ENCODE measurements around the gene C11orf54.
"Not testable (repeated sequence)": the region's sequence is repeated elsewhere in the genome, so short reads cannot be mapped to it uniquely, and the experiment has no call there.

The C11orf54 gene

GRCh38 chr11:93773601-93774200, 32.2 kb downstream of the C11orf54 start:
- H3K27ac ChIP-seq (ENCODE audit: low read depth, low read length, poor library complexity, severe bottlenecking), result no peak overlapping the region
- TF ChIP-seq EZH2 (IDR thresholded peaks at IDR 0.05; ENCODE audit: borderline replicate concordance, low read length) (no peak), CTCF (IDR thresholded peaks at IDR 0.05; ENCODE audit: low read length) (no peak)
- no peak overlapping the region for H3K4me2 ChIP-seq (ENCODE audit: low read length)
- no peak overlapping the region for H3K9ac ChIP-seq (ENCODE audit: low read length)
- no peak overlapping the region for H2AFZ ChIP-seq (ENCODE audit: low read length)
- H3K79me2 ChIP-seq (ENCODE audit: insufficient read depth, low read length), result no peaks in the 10 kb centered on the region
- H3K36me3 ChIP-seq (ENCODE audit: insufficient read depth, low read length), result no peaks in the 10 kb centered on the region
- H3K27me3 ChIP-seq (ENCODE audit: insufficient read depth, low read length), result no peaks in the 10 kb centered on the region
- H3K4me1 ChIP-seq (ENCODE audit: insufficient read depth, low read length, severe bottlenecking), result no peaks in the 10 kb centered on the region
- H3K4me3 ChIP-seq (ENCODE audit: low read depth, low read length, poor library complexity, severe bottlenecking), result no peak overlapping the region
- H3K9me3 ChIP-seq (ENCODE audit: low read length), result peaks cover 8% of the 10 kb centered on the region
- no peaks in the 10 kb centered on the region for H4K20me1 ChIP-seq (ENCODE audit: insufficient read depth, low read length)
- H3K9me2 ChIP-seq (ENCODE audit: low read depth, low read length), result no peaks in the 10 kb centered on the region
- H3F3A ChIP-seq (ENCODE audit: insufficient read depth, low read length), result no peaks in the 10 kb centered on the region

- H3K4me2 ChIP-seq (ENCODE audit: low read length); H3K79me2 ChIP-seq (ENCODE audit: insufficient read depth, low read length); H3K27me3 ChIP-seq (ENCODE audit: insufficient read depth, low read length); H4K20me1 ChIP-seq (ENCODE audit: insufficient read depth, low read length); H3F3A ChIP-seq (ENCODE audit: insufficient read depth, low read length); H3K9me2 ChIP-seq (ENCODE audit: low read depth, low read length); H3K4me3 ChIP-seq (ENCODE audit: low read depth, low read length, poor library complexity, severe bottlenecking); H3K9me3 ChIP-seq (ENCODE audit: low read length); H3K27ac ChIP-seq (ENCODE audit: low read depth, low read length, poor library complexity, severe bottlenecking); H3K4me1 ChIP-seq (ENCODE audit: insufficient read depth, low read length, severe bottlenecking); H2AFZ ChIP-seq (ENCODE audit: low read length); H3K36me3 ChIP-seq (ENCODE audit: insufficient read depth, low read length); H3K9ac ChIP-seq (ENCODE audit: low read length): not testable (repeated sequence)
Measured at GRCh38 chr11:93774560-93774959, 33.1 kb downstream of the C11orf54 start.

GRCh38 chr11:93775289-93775688, 33.8 kb downstream of the C11orf54 start:
- Histone ChIP-seq H3K4me1 (ENCODE audit: insufficient read depth, low read length, severe bottlenecking) (no peaks in the 10 kb centered on the region), H3K27ac (ENCODE audit: low read depth, low read length, poor library complexity, severe bottlenecking) (no peak overlapping the region), H3F3A (ENCODE audit: insufficient read depth, low read length) (no peaks in the 10 kb centered on the region), H3K9me2 (ENCODE audit: low read depth, low read length) (no peaks in the 10 kb centered on the region), H3K79me2 (ENCODE audit: insufficient read depth, low read length) (no peaks in the 10 kb centered on the region), H3K9me3 (ENCODE audit: low read length) (peaks cover 8% of the 10 kb centered on the region), H3K4me3 (ENCODE audit: low read depth, low read length, poor library complexity, severe bottlenecking) (no peak overlapping the region), H3K4me2 (ENCODE audit: low read length) (no peak overlapping the region), H2AFZ (ENCODE audit: low read length) (no peak overlapping the region), H3K9ac (ENCODE audit: low read length) (no peak overlapping the region), H3K27me3 (ENCODE audit: insufficient read depth, low read length) (no peaks in the 10 kb centered on the region), H4K20me1 (ENCODE audit: insufficient read depth, low read length) (no peaks in the 10 kb centered on the region), H3K36me3 (ENCODE audit: insufficient read depth, low read length) (no peaks in the 10 kb centered on the region)
- TF ChIP-seq CTCF (IDR thresholded peaks at IDR 0.05; ENCODE audit: low read length) (peak; percentile 59), EZH2 (IDR thresholded peaks at IDR 0.05; ENCODE audit: borderline replicate concordance, low read length) (no peak)

GRCh38 chr11:93783362-93783761, 41.9 kb downstream of the C11orf54 start:
- Histone ChIP-seq H3K79me2 (ENCODE audit: insufficient read depth, low read length) (peaks cover 37% of the 10 kb centered on the region), H3F3A (ENCODE audit: insufficient read depth, low read length) (no peaks in the 10 kb centered on the region), H3K9ac (ENCODE audit: low read length) (peak overlapping the region; percentile 98), H3K4me1 (ENCODE audit: insufficient read depth, low read length, severe bottlenecking) (peaks cover 34% of the 10 kb centered on the region), H3K9me3 (ENCODE audit: low read length) (no peaks in the 10 kb centered on the region), H2AFZ (ENCODE audit: low read length) (no peak overlapping the region), H3K36me3 (ENCODE audit: insufficient read depth, low read length) (peaks cover 14% of the 10 kb centered on the region; the same call in 1 of the 2 replicates), H3K4me3 (ENCODE audit: low read depth, low read length, poor library complexity, severe bottlenecking) (peak overlapping the region; percentile 99), H3K27me3 (ENCODE audit: insufficient read depth, low read length) (no peaks in the 10 kb centered on the region), H3K9me2 (ENCODE audit: low read depth, low read length) (no peaks in the 10 kb centered on the region), H3K4me2 (ENCODE audit: low read length) (peak overlapping the region; percentile 78), H4K20me1 (ENCODE audit: insufficient read depth, low read length) (0 out of 2 replicates have a peak, but pooled peaks cover 2% of the 10 kb centered on the region), H3K27ac (ENCODE audit: low read depth, low read length, poor library complexity, severe bottlenecking) (no peak overlapping the region)
- no peak for TF ChIP-seq EZH2 (IDR thresholded peaks at IDR 0.05; ENCODE audit: borderline replicate concordance, low read length)
- TF ChIP-seq CTCF (IDR thresholded peaks at IDR 0.05; ENCODE audit: low read length), result no peak
